Activated CD8-positive, alpha-beta memory T cell treated with anti-CD3 and anti-CD28 coated beads, Interleukin-2, amount 10 ng/mL, durations not matched to agents 7 days and 5 days (primary cell): ENCODE measurements around the gene NPPA. TPM values are rescaled to one million over a fixed set of nuclear protein-coding genes. Genes with fewer than 3 reads are reported as not detected.
"Not testable (repeated sequence)": the region's sequence is repeated elsewhere in the genome, so short reads cannot be mapped to it uniquely, and the experiment has no call there.

Source experiments
- ATAC-seq: fragments of 150-1000 bp; cut with Tn5 transposase; one replicate; pipeline ENCODE4 v1.10.0; 2021; ENCODE audit warnings: moderate library complexity
- CTCF ChIA-PET: fragments of 350-600 bp; sonication (Branson Sonifier 250); formaldehyde crosslinking; loops from one replicate; lab custom pipeline; 2021; ENCODE audit warnings: antibody characterized with exemption; lab: Charles Lee
- DNase-seq: peaks from one replicate; pipeline ENCODE4 v3.0.0-alpha.2; 2020
- H3K27ac Mint-ChIP-seq: one replicate; pipeline ENCODE4 v1.8.0; 2021; ENCODE audit warnings: mild to moderate bottlenecking, mixed read lengths
- H3K27me3 Mint-ChIP-seq: one replicate; pipeline ENCODE4 v1.8.0; 2021; ENCODE audit warnings: mixed read lengths
- H3K36me3 Mint-ChIP-seq: one replicate; pipeline ENCODE4 v1.8.0; 2021; ENCODE audit warnings: mild to moderate bottlenecking, mixed read lengths
- H3K4me1 Mint-ChIP-seq: one replicate; pipeline ENCODE4 v1.8.0; 2021; ENCODE audit warnings: mixed read lengths
- H3K4me3 Mint-ChIP-seq: one replicate; pipeline ENCODE4 v1.8.0; 2021; ENCODE audit warnings: mild to moderate bottlenecking, moderate library complexity, mixed read lengths
- H3K9me3 Mint-ChIP-seq: one replicate; pipeline ENCODE4 v1.8.0; 2022; ENCODE audit warnings: low read depth, mixed read lengths
- total RNA-seq, 2 experiments: library from RNA; stranded (reverse); gene quantifications; one replicate each; pipeline ENCODE4 v1.2.3, GENCODE V29; 2021

NPPA gene
- not detected for total RNA-seq

- H3K27ac Mint-ChIP-seq, result no peak within 1 kb of the TSS
- no peaks in the 10 kb centered on the region for H3K4me1 Mint-ChIP-seq
- DNase-seq (no peak), ATAC-seq (no peak)
- CTCF ChIA-PET, result interaction anchor here (1.5 kb wide), 1 partner anchor 9 kb away, joined by 9 read pairs; no protein-coding TSS in a partner anchor
- H3K9me3 Mint-ChIP-seq, result no peaks in the 10 kb centered on the region
- H3K27me3 Mint-ChIP-seq, result peaks cover 2% of the 10 kb centered on the region
- H3K36me3 Mint-ChIP-seq, result peaks cover 3% of the 10 kb centered on the region
- H3K4me3 Mint-ChIP-seq, result no peak within 1 kb of the TSS
These were observed at the start of gene NPPA for GRCh38 chr1:11847667-11848372. Gene NPPA (minus strand): TSS chr1:11847783. CDS start chr1:11847684, 99 bp downstream.

- CTCF ChIA-PET, result interaction anchor here (0.5 to 1.2 kb wide), 4 partner anchors 41 to 845 kb away, joined by 3 to 6 read pairs (median 4); no protein-coding TSS in a partner anchor
- not testable (repeated sequence) for H3K4me1 Mint-ChIP-seq, H3K4me3 Mint-ChIP-seq, DNase-seq, ATAC-seq, H3K9me3 Mint-ChIP-seq, H3K27ac Mint-ChIP-seq, H3K36me3 Mint-ChIP-seq
- peaks cover 43% of the 10 kb centered on the region for H3K27me3 Mint-ChIP-seq
These were observed 46.9 kb upstream of the NPPA start for GRCh38 chr1:11894501-11894900.

- Mint-ChIP-seq H3K27ac (no peak overlapping the region), H3K9me3 (no peaks in the 10 kb centered on the region), H3K4me1 (no peaks in the 10 kb centered on the region), H3K27me3 (peaks cover 37% of the 10 kb centered on the region), H3K36me3 (no peaks in the 10 kb centered on the region), H3K4me3 (no peak overlapping the region)
- ATAC-seq (peak; percentile 88), DNase-seq (peak; percentile 78)
- CTCF ChIA-PET, result interaction anchor here (0.6 to 2.5 kb wide), 6 partner anchors 20 to 845 kb away, joined by 3 to 21 read pairs (median 4); no protein-coding TSS in a partner anchor
These were observed 46.3 kb upstream of the NPPA start for GRCh38 chr1:11893907-11894251.

GRCh38 chr1:11891433-11892186 lies 44.0 kb upstream of the NPPA start:
- H3K27me3 Mint-ChIP-seq, result peaks cover 21% of the 10 kb centered on the region
- no peak overlapping the region for H3K4me3 Mint-ChIP-seq
- no peaks in the 10 kb centered on the region for H3K4me1 Mint-ChIP-seq
- H3K9me3 Mint-ChIP-seq, result no peaks in the 10 kb centered on the region
- H3K36me3 Mint-ChIP-seq, result no peaks in the 10 kb centered on the region
- no peak for ATAC-seq
- no peak for DNase-seq
- CTCF ChIA-PET, result interaction anchor here (1.2 to 2.5 kb wide), 4 partner anchors 9 to 241 kb away, joined by 4 to 21 read pairs (median 5); no protein-coding TSS in a partner anchor
- H3K27ac Mint-ChIP-seq, result no peak overlapping the region

- H3K4me1 Mint-ChIP-seq, result no peaks in the 10 kb centered on the region
- no peaks in the 10 kb centered on the region for H3K9me3 Mint-ChIP-seq
- H3K4me3 Mint-ChIP-seq, result no peak overlapping the region
- CTCF ChIA-PET, result no interaction called here
- peaks cover 19% of the 10 kb centered on the region for H3K27me3 Mint-ChIP-seq
- DNase-seq (no peak), ATAC-seq (no peak)
- H3K36me3 Mint-ChIP-seq, result no peaks in the 10 kb centered on the region
- H3K27ac Mint-ChIP-seq, result no peak overlapping the region
These were observed 41.3 kb upstream of the NPPA start for GRCh38 chr1:11888877-11889208.

DNA sequence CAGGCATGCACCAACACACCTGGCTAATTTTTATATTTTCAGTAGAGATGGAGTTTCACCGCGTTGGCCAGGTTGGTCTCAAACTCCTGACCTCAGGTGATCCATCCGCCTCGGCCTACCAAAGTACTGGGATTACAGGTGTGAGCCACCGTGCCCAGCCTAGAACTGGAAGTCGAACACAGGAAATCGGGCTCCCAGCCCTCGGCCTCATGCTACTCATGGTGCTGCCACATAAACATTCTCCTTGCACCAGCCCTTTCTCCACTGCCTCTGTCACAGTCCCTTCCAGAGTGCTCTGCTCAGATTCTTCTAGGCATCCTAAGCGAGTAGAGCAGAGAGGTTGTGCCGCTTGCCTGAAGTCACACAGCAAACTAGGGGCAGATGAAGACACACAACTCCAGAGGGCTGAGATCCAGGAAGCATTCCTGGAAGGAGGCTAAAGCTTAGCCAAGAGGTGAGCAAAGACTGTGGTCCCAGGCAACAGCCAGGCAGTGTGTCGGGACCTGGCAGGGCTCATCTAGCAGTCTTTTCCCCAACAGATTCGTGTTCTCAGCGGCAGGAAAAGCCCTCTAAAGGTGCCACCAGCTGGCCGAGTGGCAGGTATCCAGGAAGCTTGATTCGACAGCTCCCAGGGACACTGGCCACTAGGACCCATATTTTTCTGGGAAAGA lies 40.8 kb upstream of the NPPA start:
- ATAC-seq (no peak), DNase-seq (no peak)
- CTCF ChIA-PET, result interaction anchor here (0.6 to 1.0 kb wide), 2 partner anchors 50 to 717 kb away, joined by 3 to 4 read pairs; no protein-coding TSS in a partner anchor
- Mint-ChIP-seq H3K36me3 (no peaks in the 10 kb centered on the region), H3K27ac (no peak overlapping the region), H3K9me3 (no peaks in the 10 kb centered on the region), H3K4me3 (no peak overlapping the region), H3K27me3 (peaks cover 19% of the 10 kb centered on the region), H3K4me1 (no peaks in the 10 kb centered on the region)

- DNase-seq (no peak), ATAC-seq (no peak)
- Mint-ChIP-seq H3K9me3 (no peaks in the 10 kb centered on the region), H3K36me3 (no peaks in the 10 kb centered on the region), H3K27ac (no peak overlapping the region), H3K27me3 (peaks cover 15% of the 10 kb centered on the region), H3K4me3 (no peak overlapping the region), H3K4me1 (no peaks in the 10 kb centered on the region)
- CTCF ChIA-PET, result interaction anchor here (1.0 kb wide), 1 partner anchor 49 kb away, joined by 3 read pairs; no protein-coding TSS in a partner anchor
These were observed 40.1 kb upstream of the NPPA start for GRCh38 chr1:11887666-11888007.

DNA sequence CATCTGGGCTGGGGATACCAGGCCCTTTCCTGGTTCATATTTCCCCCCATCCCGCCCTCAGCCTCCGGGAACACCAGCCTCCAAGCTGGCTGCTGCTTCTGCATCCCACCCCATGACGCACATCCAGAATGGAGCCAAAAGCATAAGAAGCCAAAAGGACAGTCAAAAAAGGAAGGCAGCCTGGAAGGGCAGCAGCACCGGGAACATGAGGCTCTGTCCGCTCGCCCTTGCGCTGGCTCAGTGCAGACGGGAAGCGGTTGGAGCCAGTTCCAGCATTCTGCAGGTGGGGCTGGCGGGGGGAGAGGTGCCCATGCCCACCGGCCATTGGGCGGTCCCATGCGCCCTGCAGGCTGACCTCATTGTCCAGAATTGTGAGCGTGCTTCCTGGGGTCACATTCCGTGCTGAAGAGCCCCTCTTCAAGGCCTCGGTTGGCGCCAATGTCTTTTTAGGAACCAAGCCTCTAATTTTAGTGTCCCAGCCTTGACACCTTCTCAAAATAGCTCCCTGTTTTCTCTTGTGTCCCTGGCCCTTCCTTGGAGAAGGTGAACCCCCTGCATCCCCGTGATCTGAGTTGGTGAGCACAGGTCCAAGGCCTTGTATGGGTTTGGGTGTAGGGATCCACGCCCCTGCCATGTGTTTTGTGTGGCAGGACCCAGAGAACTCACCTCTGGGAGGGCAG lies 39.5 kb upstream of the NPPA start:
- H3K27me3 Mint-ChIP-seq, result peaks cover 10% of the 10 kb centered on the region
- H3K27ac Mint-ChIP-seq, result no peak overlapping the region
- CTCF ChIA-PET, result interaction anchor here (1.0 kb wide), 1 partner anchor 49 kb away, joined by 3 read pairs; no protein-coding TSS in a partner anchor
- ATAC-seq (no peak), DNase-seq (no peak)
- H3K9me3 Mint-ChIP-seq, result no peaks in the 10 kb centered on the region
- no peak overlapping the region for H3K4me3 Mint-ChIP-seq
- no peaks in the 10 kb centered on the region for H3K36me3 Mint-ChIP-seq
- H3K4me1 Mint-ChIP-seq, result no peaks in the 10 kb centered on the region

DNA sequence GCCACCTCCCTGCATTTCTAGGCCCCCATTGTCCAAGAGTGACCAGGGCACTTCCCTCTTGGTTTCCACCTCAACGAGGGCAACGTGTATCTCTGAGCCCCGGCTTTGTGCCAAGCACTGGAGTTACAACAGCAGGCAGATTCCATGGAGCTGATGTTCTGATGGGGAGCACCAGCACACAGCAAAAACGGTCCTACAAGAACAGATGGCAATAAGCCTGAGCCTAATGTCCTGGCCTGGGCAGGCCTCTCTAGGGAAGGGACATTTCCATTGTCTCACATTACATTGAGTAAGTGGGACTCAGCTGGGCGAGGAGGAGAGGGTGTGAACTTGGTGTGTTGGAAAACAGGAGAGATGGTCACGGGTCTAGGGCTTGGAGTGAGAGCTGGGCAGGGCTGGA lies 38.3 kb upstream of the NPPA start:
- CTCF ChIA-PET, result no interaction called here
- ATAC-seq (no peak), DNase-seq (no peak)
- Mint-ChIP-seq H3K36me3 (no peaks in the 10 kb centered on the region), H3K27me3 (peaks cover 10% of the 10 kb centered on the region), H3K9me3 (no peaks in the 10 kb centered on the region), H3K4me3 (no peak overlapping the region), H3K27ac (no peak overlapping the region), H3K4me1 (no peaks in the 10 kb centered on the region)

- ATAC-seq, result peak; percentile 53
- no peaks in the 10 kb centered on the region for H3K4me1 Mint-ChIP-seq
- CTCF ChIA-PET, result interaction anchor here (1.0 kb wide), 1 partner anchor 8 kb away, joined by 4 read pairs; no protein-coding TSS in a partner anchor
These were observed 35.4 kb upstream of the NPPA start for GRCh38 chr1:11882814-11883538.

DNA sequence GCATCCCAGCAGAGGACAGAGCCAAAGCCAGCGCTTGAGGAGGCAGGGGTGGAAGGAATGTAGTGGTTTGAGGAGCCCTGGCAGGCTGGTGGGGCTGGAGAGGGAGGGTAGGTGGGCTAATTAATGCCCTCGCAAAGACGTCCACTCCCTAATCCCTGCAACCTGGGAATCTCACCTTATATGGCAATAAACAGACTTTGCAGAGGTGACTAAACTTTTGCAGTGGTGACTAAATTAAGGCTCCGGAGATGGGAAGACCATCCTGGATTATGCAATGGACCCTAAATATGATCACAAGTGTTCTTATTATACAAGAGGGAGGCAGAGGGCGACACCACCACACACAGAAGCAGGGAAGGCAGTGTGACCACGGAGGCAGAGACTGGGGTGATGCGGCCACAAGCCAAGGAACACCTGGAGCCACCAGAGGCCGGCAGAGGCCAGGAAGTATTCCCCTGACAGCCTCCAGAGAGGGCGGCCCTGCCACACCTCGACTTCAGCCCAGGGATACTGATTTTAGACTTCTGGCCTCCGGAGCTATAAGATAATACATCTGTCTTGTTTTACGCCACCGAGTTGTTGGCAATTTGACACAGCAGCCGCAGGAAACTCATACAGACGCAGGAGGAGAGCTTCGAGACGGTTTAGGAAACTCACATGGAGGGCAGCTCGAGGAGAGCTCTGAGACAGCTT lies 34.3 kb upstream of the NPPA start:
- no peak overlapping the region for H3K4me3 Mint-ChIP-seq
- H3K27me3 Mint-ChIP-seq, result peaks cover 7% of the 10 kb centered on the region
- no peaks in the 10 kb centered on the region for H3K4me1 Mint-ChIP-seq
- H3K36me3 Mint-ChIP-seq, result no peaks in the 10 kb centered on the region
- no peak overlapping the region for H3K27ac Mint-ChIP-seq
- ATAC-seq, result no peak
- CTCF ChIA-PET, result interaction anchor here (1.0 to 1.1 kb wide), 2 partner anchors 9 kb away, joined by 3 to 4 read pairs; no protein-coding TSS in a partner anchor
- no peaks in the 10 kb centered on the region for H3K9me3 Mint-ChIP-seq
- DNase-seq, result no peak

More at GRCh38 chr1:11882814-11883538, 35.4 kb upstream of the NPPA start:
- Mint-ChIP-seq H3K36me3 (no peaks in the 10 kb centered on the region), H3K27me3 (peaks cover 10% of the 10 kb centered on the region), H3K9me3 (no peaks in the 10 kb centered on the region), H3K27ac (no peak overlapping the region), H3K4me3 (no peak overlapping the region)
- DNase-seq, result peak; percentile 45
